Immature natural killer cell (primary cell): ENCODE results near the gene MAST4. TPM values are rescaled to one million over a fixed set of nuclear protein-coding genes. Genes with fewer than 3 reads are reported as not detected.
"Not testable (repeated sequence)": the region's sequence is repeated elsewhere in the genome, so short reads cannot be mapped to it uniquely, and the experiment has no call there.

Experiments used
- DNase-seq, 3 donors: peaks; one replicate each; pipeline ENCODE4 v3.0.0; 2022; ENCODE audit warnings: mixed read lengths in 1 of 3
- H3K27ac Mint-ChIP-seq, 6 donors: one replicate each; pipeline ENCODE4 v1.8.0; 2020; ENCODE audit warnings: mixed read lengths in 6 of 6, mild to moderate bottlenecking in 5 of 6, inconsistent platforms in 4 of 6, moderate library complexity in 3 of 6
- H3K27me3 Mint-ChIP-seq, 3 donors: one replicate each; pipeline ENCODE4 v1.8.0; 2020 to 2021; ENCODE audit warnings: low read depth in 3 of 3, mild to moderate bottlenecking in 3 of 3, mixed read lengths in 3 of 3, moderate library complexity in 3 of 3, inconsistent platforms in 1 of 3
- H3K36me3 Mint-ChIP-seq, 3 donors: one replicate each; pipeline ENCODE4 v1.8.0; 2020; ENCODE audit warnings: mixed read lengths in 3 of 3, inconsistent platforms in 2 of 3, mild to moderate bottlenecking in 2 of 3
- H3K4me1 Mint-ChIP-seq, 2 donors: one replicate each; pipeline ENCODE4 v1.8.0; 2020; ENCODE audit warnings: inconsistent platforms in 2 of 2, mild to moderate bottlenecking in 2 of 2, mixed read lengths in 2 of 2, moderate library complexity in 1 of 2
- H3K4me3 Mint-ChIP-seq, 5 donors: one replicate each; pipeline ENCODE4 v1.8.0; 2020; ENCODE audit warnings: mild to moderate bottlenecking in 5 of 5, mixed read lengths in 5 of 5, inconsistent platforms in 3 of 5, moderate library complexity in 3 of 5
- H3K9me3 Mint-ChIP-seq, 6 donors: one replicate each; pipeline ENCODE4 v1.8.0; 2020; ENCODE audit warnings: mild to moderate bottlenecking in 6 of 6, mixed read lengths in 6 of 6, inconsistent platforms in 4 of 6, moderate library complexity in 3 of 6
- polyA plus RNA-seq, 3 donors: library from polyadenylated mRNA; unstranded; fragments of 300-500 nt; fragmentation: Illumina TruSeq; gene quantifications; one replicate each; pipeline ENCODE4 v1.2.3, GENCODE V29; 2021

Gene MAST4
- polyA plus RNA-seq, 3 donors from 2014 or later: 0.51 to 2.8 (median 1.1) TPM

GRCh38 chr5:66810848-66811261 is 214.7 kb downstream of the MAST4 start:
- H3K4me3 Mint-ChIP-seq: no peak overlapping the region
- no peaks in the 10 kb centered on the region for H3K36me3 Mint-ChIP-seq
- no peaks in the 10 kb centered on the region for H3K9me3 Mint-ChIP-seq
- H3K4me1 Mint-ChIP-seq: no peaks in the 10 kb centered on the region
- peaks cover 2 to 9% (median 4%) of the 10 kb centered on the region in 3 donors for H3K27me3 Mint-ChIP-seq
- H3K27ac Mint-ChIP-seq: no peak overlapping the region
- no peak for DNase-seq

GRCh38 chr5:66812291-66812690 is 216.1 kb downstream of the MAST4 start:
- Mint-ChIP-seq H3K27ac (no peak overlapping the region), H3K9me3 (no peaks in the 10 kb centered on the region), H3K27me3 (peaks cover 2 to 9% (median 4%) of the 10 kb centered on the region in 3 donors), H3K36me3 (no peaks in the 10 kb centered on the region), H3K4me1 (no peaks in the 10 kb centered on the region), H3K4me3 (no peak overlapping the region)
- no peak for DNase-seq

- DNase-seq: no peak
- Mint-ChIP-seq H3K27me3 (peaks cover 2 to 9% (median 4%) of the 10 kb centered on the region in 3 donors), H3K9me3 (no peaks in the 10 kb centered on the region), H3K4me1 (no peaks in the 10 kb centered on the region), H3K27ac (no peak overlapping the region), H3K4me3 (no peak overlapping the region), H3K36me3 (no peaks in the 10 kb centered on the region)
Measured at GRCh38 chr5:66813306-66813705, 217.1 kb downstream of the MAST4 start.

- DNase-seq: peak in 1 of 3 donors; percentile 18
- peaks cover 2 to 8% (median 4%) of the 10 kb centered on the region in 3 donors for H3K27me3 Mint-ChIP-seq
Measured at GRCh38 chr5:66814146-66814991, 218.2 kb downstream of the MAST4 start.

GRCh38 chr5:66818304-66818934 is 222.2 kb downstream of the MAST4 start:
- no peak overlapping the region for H3K4me3 Mint-ChIP-seq
- H3K9me3 Mint-ChIP-seq: no peaks in the 10 kb centered on the region
- H3K36me3 Mint-ChIP-seq: no peaks in the 10 kb centered on the region
- no peak overlapping the region for H3K27ac Mint-ChIP-seq
- H3K27me3 Mint-ChIP-seq: peaks cover 2 to 5% (median 2%) of the 10 kb centered on the region in 3 donors
- no peak for DNase-seq
- H3K4me1 Mint-ChIP-seq: no peaks in the 10 kb centered on the region

More at GRCh38 chr5:66814146-66814991, 218.2 kb downstream of the MAST4 start:
- Mint-ChIP-seq H3K4me3 (no peak overlapping the region), H3K9me3 (no peaks in the 10 kb centered on the region), H3K36me3 (no peaks in the 10 kb centered on the region), H3K4me1 (no peaks in the 10 kb centered on the region), H3K27ac (no peak overlapping the region)

- Mint-ChIP-seq H3K36me3 (no peaks in the 10 kb centered on the region), H3K27ac (no peak overlapping the region), H3K4me3 (no peak overlapping the region)
Measured at GRCh38 chr5:66818935-66819328, 222.7 kb downstream of the MAST4 start.

GRCh38 chr5:66820630-66821207 is 224.5 kb downstream of the MAST4 start:
- H3K27ac Mint-ChIP-seq: no peak overlapping the region
- no peaks in the 10 kb centered on the region for H3K36me3 Mint-ChIP-seq
- peaks cover 0 to 7% (median 2%) of the 10 kb centered on the region in 3 donors for H3K27me3 Mint-ChIP-seq
- no peaks in the 10 kb centered on the region for H3K9me3 Mint-ChIP-seq
- DNase-seq: no peak
- H3K4me1 Mint-ChIP-seq: no peaks in the 10 kb centered on the region
- no peak overlapping the region for H3K4me3 Mint-ChIP-seq

More at GRCh38 chr5:66818935-66819328, 222.7 kb downstream of the MAST4 start:
- Mint-ChIP-seq H3K4me1 (no peaks in the 10 kb centered on the region), H3K9me3 (no peaks in the 10 kb centered on the region), H3K27me3 (peaks cover 0 to 7% (median 2%) of the 10 kb centered on the region in 3 donors)
- no peak for DNase-seq

- no peak for DNase-seq
- Mint-ChIP-seq H3K4me1 (no peaks in the 10 kb centered on the region), H3K36me3 (no peaks in the 10 kb centered on the region), H3K9me3 (no peaks in the 10 kb centered on the region), H3K27me3 (peaks cover 2 to 7% (median 3%) of the 10 kb centered on the region in 3 donors), H3K4me3 (no peak overlapping the region), H3K27ac (peak overlapping the region in 1 of 6 donors; percentile 32)
Measured at GRCh38 chr5:66821688-66822429, 225.7 kb downstream of the MAST4 start.

GRCh38 chr5:66822906-66823305 is 226.7 kb downstream of the MAST4 start:
- not testable (repeated sequence) for H3K27me3 Mint-ChIP-seq, H3K4me1 Mint-ChIP-seq, H3K27ac Mint-ChIP-seq, H3K36me3 Mint-ChIP-seq, DNase-seq, H3K9me3 Mint-ChIP-seq, H3K4me3 Mint-ChIP-seq

GRCh38 chr5:66824476-66824875 is 228.3 kb downstream of the MAST4 start:
- H3K4me1 Mint-ChIP-seq: peaks cover 15 to 18% of the 10 kb centered on the region in 2 donors
- H3K9me3 Mint-ChIP-seq: no peaks in the 10 kb centered on the region
- H3K27ac Mint-ChIP-seq: no peak overlapping the region
- peaks cover 2 to 14% (median 9%) of the 10 kb centered on the region in 3 donors for H3K27me3 Mint-ChIP-seq
- DNase-seq: no peak
- no peak overlapping the region for H3K4me3 Mint-ChIP-seq
- H3K36me3 Mint-ChIP-seq: no peaks in the 10 kb centered on the region

- Mint-ChIP-seq H3K36me3 (no peaks in the 10 kb centered on the region), H3K27me3 (peaks cover 2 to 14% (median 8%) of the 10 kb centered on the region in 3 donors), H3K4me3 (no peak overlapping the region), H3K27ac (no peak overlapping the region), H3K4me1 (peaks cover 17 to 30% of the 10 kb centered on the region in 2 donors), H3K9me3 (no peaks in the 10 kb centered on the region)
- DNase-seq: no peak
Measured at GRCh38 chr5:66826263-66826662, 230.1 kb downstream of the MAST4 start.

- Mint-ChIP-seq H3K9me3 (no peaks in the 10 kb centered on the region), H3K36me3 (no peaks in the 10 kb centered on the region), H3K27me3 (peaks cover 2 to 14% (median 8%) of the 10 kb centered on the region in 3 donors), H3K4me3 (no peak overlapping the region), H3K4me1 (peaks cover 17 to 30% of the 10 kb centered on the region in 2 donors), H3K27ac (no peak overlapping the region)
- DNase-seq: no peak
Measured at GRCh38 chr5:66826696-66827095, 230.5 kb downstream of the MAST4 start.

- Mint-ChIP-seq H3K4me1 (peaks cover 17 to 30% of the 10 kb centered on the region in 2 donors), H3K36me3 (no peaks in the 10 kb centered on the region), H3K27me3 (peaks cover 2 to 15% (median 7%) of the 10 kb centered on the region in 3 donors), H3K27ac (no peak overlapping the region), H3K9me3 (no peaks in the 10 kb centered on the region), H3K4me3 (peak overlapping the region; percentile 56 to 78 (median 71))
- no peak for DNase-seq
Measured at GRCh38 chr5:66828046-66828547, 231.9 kb downstream of the MAST4 start.
